Neural crest cell (in vitro differentiated cells): ENCODE results near the gene XKR3. TPM values are rescaled to one million over a fixed set of nuclear protein-coding genes. Genes with fewer than 3 reads are reported as not detected.
"Not testable (repeated sequence)": the region's sequence is repeated elsewhere in the genome, so short reads cannot be mapped to it uniquely, and the experiment has no call there.

ENCODE experiments used
- DNase-seq: peaks from one replicate; pipeline ENCODE4 v3.0.0; 2021; ENCODE audit warnings: low read depth, mixed read lengths, low spot score
- H3K27ac Mint-ChIP-seq: one replicate; pipeline ENCODE4 v1.8.0; 2021; ENCODE audit warnings: mild to moderate bottlenecking, mixed read lengths; ENCODE audit not compliant: unreplicated experiment
- H3K27me3 Mint-ChIP-seq: 2 replicates; pipeline ENCODE4 v1.8.0; 2021; ENCODE audit warnings: low read depth, mild to moderate bottlenecking, mixed read lengths
- H3K36me3 Mint-ChIP-seq: 2 replicates; pipeline ENCODE4 v1.8.0; 2021; ENCODE audit warnings: low read depth, mild to moderate bottlenecking, mixed read lengths
- H3K4me1 Mint-ChIP-seq: 2 replicates; pipeline ENCODE4 v1.8.0; 2021; ENCODE audit warnings: mixed read lengths
- H3K4me3 Mint-ChIP-seq: one replicate; pipeline ENCODE4 v1.8.0; 2021; ENCODE audit warnings: mild to moderate bottlenecking, mixed read lengths
- H3K9me3 Mint-ChIP-seq: 2 replicates; pipeline ENCODE4 v1.8.0; 2021; ENCODE audit warnings: mixed read lengths
- CTCF ChIP-seq: fragments of 200-600 bp; sonication (generic); conservative IDR thresholded peaks from 2 replicates; pipeline ENCODE4 v1.5.0; 2021; ENCODE audit warnings: antibody characterized with exemption, mild to moderate bottlenecking
- total RNA-seq: library from RNA; stranded (reverse); gene quantifications from 2 replicates; pipeline ENCODE4 v1.2.1, GENCODE V29; 2021

XKR3 gene
- total RNA-seq, 1 donor from 2014 or later: not detected

GRCh38 chr22:16804882-16805281, 20.3 kb downstream of the XKR3 start:
- Mint-ChIP-seq H3K4me3 (no peak overlapping the region), H3K27ac (no peak overlapping the region), H3K27me3 (no peaks in the 10 kb centered on the region), H3K4me1 (no peaks in the 10 kb centered on the region), H3K36me3 (no peaks in the 10 kb centered on the region), H3K9me3 (no peaks in the 10 kb centered on the region)
- TF ChIP-seq CTCF: no peak
- DNase-seq: no peak

GRCh38 chr22:16803255-16803917, 21.8 kb downstream of the XKR3 start:
- Mint-ChIP-seq H3K4me1 (no peaks in the 10 kb centered on the region), H3K36me3 (no peaks in the 10 kb centered on the region), H3K27me3 (no peaks in the 10 kb centered on the region), H3K27ac (no peak overlapping the region), H3K9me3 (no peaks in the 10 kb centered on the region), H3K4me3 (no peak overlapping the region)
- DNase-seq: no peak
- no peak for TF ChIP-seq CTCF

- Mint-ChIP-seq H3K4me3 (no peak overlapping the region), H3K27me3 (no peaks in the 10 kb centered on the region), H3K4me1 (no peaks in the 10 kb centered on the region), H3K27ac (no peak overlapping the region), H3K9me3 (no peaks in the 10 kb centered on the region), H3K36me3 (no peaks in the 10 kb centered on the region)
- no peak for DNase-seq
- no peak for TF ChIP-seq CTCF
These were observed 23.6 kb downstream of the XKR3 start for GRCh38 chr22:16801571-16801970.

GRCh38 chr22:16801088-16801487, 24.1 kb downstream of the XKR3 start:
- H3K9me3 Mint-ChIP-seq: no peaks in the 10 kb centered on the region

GRCh38 chr22:16800358-16800757, 24.9 kb downstream of the XKR3 start:
- DNase-seq: no peak
- Mint-ChIP-seq H3K27me3 (no peaks in the 10 kb centered on the region), H3K4me1 (no peaks in the 10 kb centered on the region), H3K9me3 (no peaks in the 10 kb centered on the region), H3K36me3 (no peaks in the 10 kb centered on the region), H3K27ac (no peak overlapping the region), H3K4me3 (no peak overlapping the region)
- TF ChIP-seq CTCF: no peak

More at GRCh38 chr22:16801088-16801487, 24.1 kb downstream of the XKR3 start:
- Mint-ChIP-seq H3K4me1 (no peaks in the 10 kb centered on the region), H3K36me3 (no peaks in the 10 kb centered on the region), H3K27me3 (no peaks in the 10 kb centered on the region), H3K4me3 (no peak overlapping the region), H3K27ac (no peak overlapping the region)
- TF ChIP-seq CTCF: no peak
- no peak for DNase-seq

GRCh38 chr22:16795504-16795903, 29.7 kb downstream of the XKR3 start:
- not testable (repeated sequence) for H3K36me3 Mint-ChIP-seq, DNase-seq, H3K27ac Mint-ChIP-seq, H3K9me3 Mint-ChIP-seq, H3K4me1 Mint-ChIP-seq, H3K4me3 Mint-ChIP-seq, H3K27me3 Mint-ChIP-seq
